ENCODE data around the gene AGBL1. TPM values are rescaled to one million over a fixed set of nuclear protein-coding genes. Genes with fewer than 3 reads are reported as not detected.

AGBL1 gene
- total RNA-seq, 2 donors from 2014 or later = not detected

GRCh38 chr15:86741917-86742316 is 662.2 kb downstream of the AGBL1 start:
- intact Hi-C loops (cut with DNase I) = no loop called here
- WGBS, 2 donors = 31 to 33% methylated on average over 4 of the region's 4 CpGs

GRCh38 chr15:86743283-86743903 is 663.7 kb downstream of the AGBL1 start:
- DNase-seq (peak; percentile 16 to 55 (median 42)), ATAC-seq (no peak)
- H3K4me3 ChIP-seq = no peak overlapping the region
- no peaks in the 10 kb centered on the region for H3K9me3 ChIP-seq
- intact Hi-C loops (cut with DNase I) = no loop called here
- WGBS, 2 donors = 41 to 44% methylated on average over 6 of the region's 6 CpGs
- H3K4me1 ChIP-seq = no peaks in the 10 kb centered on the region
- peak; percentile 29 to 62 (median 45) for TF ChIP-seq CTCF (IDR thresholded peaks at IDR 0.05)
- TF ChIP-seq POLR2A (IDR thresholded peaks at IDR 0.05) = no peak
- H3K36me3 ChIP-seq (replicated peaks in 1 of 2; ENCODE audit: insufficient read depth in 1 of 2, low read depth in 2 of 2) = no peaks in the 10 kb centered on the region
- H3K27me3 ChIP-seq = no peaks in the 10 kb centered on the region
- no peak overlapping the region for H3K27ac ChIP-seq

More at GRCh38 chr15:86741917-86742316, 662.2 kb downstream of the AGBL1 start:
- H3K27me3 ChIP-seq = no peaks in the 10 kb centered on the region
- DNase-seq (no peak), ATAC-seq (no peak)
- no peaks in the 10 kb centered on the region for H3K9me3 ChIP-seq
- no peaks in the 10 kb centered on the region for H3K4me1 ChIP-seq
- H3K36me3 ChIP-seq (replicated peaks in 1 of 2; ENCODE audit: insufficient read depth in 1 of 2, low read depth in 2 of 2) = no peaks in the 10 kb centered on the region
- H3K27ac ChIP-seq = no peak overlapping the region
- H3K4me3 ChIP-seq = no peak overlapping the region
- TF ChIP-seq CTCF (IDR thresholded peaks at IDR 0.05) (no peak), POLR2A (IDR thresholded peaks at IDR 0.05) (no peak)

GRCh38 chr15:86744198-86744780 is 664.6 kb downstream of the AGBL1 start:
- Histone ChIP-seq H3K9me3 (no peaks in the 10 kb centered on the region), H3K27ac (no peak overlapping the region), H3K4me1 (no peaks in the 10 kb centered on the region), H3K27me3 (no peaks in the 10 kb centered on the region), H3K36me3 (replicated peaks in 1 of 2; ENCODE audit: insufficient read depth in 1 of 2, low read depth in 2 of 2) (no peaks in the 10 kb centered on the region), H3K4me3 (no peak overlapping the region)
- WGBS, 2 donors = 36 to 38% methylated on average over 7 of the region's 7 CpGs
- ATAC-seq (no peak), DNase-seq (no peak)
- TF ChIP-seq CTCF (IDR thresholded peaks at IDR 0.05) = no peak
- TF ChIP-seq POLR2A (IDR thresholded peaks at IDR 0.05) = no peak
- intact Hi-C loops (cut with DNase I) = no loop called here

- no peaks in the 10 kb centered on the region for H3K36me3 ChIP-seq (replicated peaks in 1 of 2; ENCODE audit: insufficient read depth in 1 of 2, low read depth in 2 of 2)
- 31 to 59% methylated on average over 1 of the region's 1 CpG for WGBS, 2 donors
- intact Hi-C loops (cut with DNase I) = no loop called here
Observed at GRCh38 chr15:86751116-86751515, 671.4 kb downstream of the AGBL1 start.

More at GRCh38 chr15:86751116-86751515, 671.4 kb downstream of the AGBL1 start:
- no peak overlapping the region for H3K27ac ChIP-seq
- DNase-seq (no peak), ATAC-seq (no peak)
- no peaks in the 10 kb centered on the region for H3K9me3 ChIP-seq
- no peaks in the 10 kb centered on the region for H3K4me1 ChIP-seq
- no peaks in the 10 kb centered on the region for H3K27me3 ChIP-seq
- no peak for TF ChIP-seq POLR2A (IDR thresholded peaks at IDR 0.05)
- no peak for TF ChIP-seq CTCF (IDR thresholded peaks at IDR 0.05)
- no peak overlapping the region for H3K4me3 ChIP-seq
